Spleen (tissue), 11 donors: ENCODE data around the gene RNF212B. TPM values are rescaled to one million over a fixed set of nuclear protein-coding genes. Genes with fewer than 3 reads are reported as not detected.

ENCODE experiments used
- DNase-seq: peaks from one replicate; pipeline ENCODE4 v3.0.0-alpha.2; 2020
- H3K27ac ChIP-seq, 8 donors: fragments of 200-600 bp; sonication (generic) in 7 of 8; 1 replicate in 4 of 8; 2 replicates in 4 of 8; pipeline versions ENCODE4 v1.5.0 to v1.8.0; 2016 to 2021; ENCODE audit warnings: inconsistent platforms in 4 of 8, mild to moderate bottlenecking in 4 of 8, moderate library complexity in 1 of 8
- H3K27me3 ChIP-seq, 7 donors: fragments of 200-600 bp; sonication (generic) in 6 of 7; replicated peaks in 1 of 7; 1 replicate in 4 of 7; 2 replicates in 3 of 7; pipeline versions ENCODE4 v1.5.0 to v1.8.0; 2016 to 2021; ENCODE audit warnings: inconsistent platforms in 3 of 7, mild to moderate bottlenecking in 1 of 7
- H3K36me3 ChIP-seq, 6 donors: fragments of 200-600 bp; sonication (generic) in 5 of 6; 1 replicate in 4 of 6; 2 replicates in 2 of 6; pipeline versions ENCODE4 v1.5.0 to v1.8.0; 2016 to 2021; ENCODE audit warnings: inconsistent platforms in 2 of 6
- H3K4me1 ChIP-seq, 6 donors: fragments of 200-600 bp; sonication (generic) in 5 of 6; 1 replicate in 3 of 6; 2 replicates in 3 of 6; pipeline versions ENCODE4 v1.5.0 to v1.8.0; 2016 to 2021; ENCODE audit warnings: inconsistent platforms in 3 of 6
- H3K4me3 ChIP-seq, 8 donors: fragments of 200-600 bp; sonication (generic) in 7 of 8; 1 replicate in 4 of 8; 2 replicates in 4 of 8; pipeline versions ENCODE4 v1.5.0 to v1.8.0; 2016 to 2021; ENCODE audit warnings: inconsistent platforms in 4 of 8, mild to moderate bottlenecking in 4 of 8, moderate library complexity in 2 of 8
- H3K9me3 ChIP-seq, 8 donors: fragments of 200-600 bp; sonication (generic) in 7 of 8; 1 replicate in 4 of 8; 2 replicates in 4 of 8; pipeline versions ENCODE4 v1.5.0 to v1.8.0; 2016 to 2021; ENCODE audit warnings: inconsistent platforms in 4 of 8
- POLR2A ChIP-seq, 3 donors: fragments of 450-650 bp; IDR thresholded peaks; one replicate each; pipeline ENCODE4 v1.5.1; 2017; ENCODE audit warnings: antibody characterized with exemption in 3 of 3, mild to moderate bottlenecking in 1 of 3
- POLR2AphosphoS5 ChIP-seq, 3 donors: sonication (generic); formaldehyde crosslinking; IDR thresholded peaks; one replicate each; pipeline ENCODE4 v1.5.1; 2017; ENCODE audit warnings: antibody characterized with exemption in 3 of 3
- WGBS, 5 donors: extraction: QIAGEN DNeasy Blood & Tissue Kit in 3 of 5; methylation state at CpG; one replicate each; pipeline versions ENCODE4 v1.1.5 to v1.1.7; 2013 to 2018; 5-methylcytosine and 5-hydroxymethylcytosine counted together
- intact Hi-C: fragments of 100-400 bp; cut with DNase I; formaldehyde crosslinking; loops from one replicate; pipeline ENCODE4 v1.15.0; 2023; ENCODE audit warnings: low total_unique reads
- polyA plus RNA-seq, 3 donors: library from polyadenylated mRNA; stranded (reverse); fragments of 200-250 nt; gene quantifications; one replicate each; pipeline ENCODE4 v1.2.1, GENCODE V29; 2013
- total RNA-seq, 7 donors: library from RNA; depleted of rRNA in 3 of 7; stranded (reverse); fragments of >200 nt in 3 of 7; fragmentation: NEBNext Ultra II Directional in 4 of 7; extraction: Animal tissue kit (Norgen Biotek cat#: 25700) in 4 of 7; gene quantifications; one replicate each; pipeline versions ENCODE4 v1.1.0 to v1.2.1, GENCODE V29; 2016 to 2021
- TF ChIP-seq, protein P1 (sequence below), 11 experiments: fragments of 200-600 bp in 7 of 11; fragments of 450-650 bp in 4 of 11; sonication (generic) in 4 of 11; IDR thresholded peaks in 8 of 11; conservative IDR thresholded peaks in 3 of 11; 1 replicate in 7 of 11; 2 replicates in 4 of 11; pipeline versions ENCODE4 v1.4.0 to v1.8.0; 2016 to 2021; ENCODE audit warnings: antibody characterized with exemption in 11 of 11, inconsistent platforms in 4 of 11, mild to moderate bottlenecking in 1 of 11
- donor health status: healthy with polysubstance abuse.
- donor health status: DM: no; HTN: no; CAD: no; lungs with moderate emphysema.
- donor health status: DM: no; HTN: no; CAD: no.
- donor health status: Bipolar disorder and iron deficiency.
- donor health status: healthy.
- donor health status: DM: no; HTN: no; CAD: no.
- donor health status: DM: yes; HTN: yes; CAD: no.

The RNF212B gene
- total and polyA plus RNA-seq, 10 donors: not detected

DNA sequence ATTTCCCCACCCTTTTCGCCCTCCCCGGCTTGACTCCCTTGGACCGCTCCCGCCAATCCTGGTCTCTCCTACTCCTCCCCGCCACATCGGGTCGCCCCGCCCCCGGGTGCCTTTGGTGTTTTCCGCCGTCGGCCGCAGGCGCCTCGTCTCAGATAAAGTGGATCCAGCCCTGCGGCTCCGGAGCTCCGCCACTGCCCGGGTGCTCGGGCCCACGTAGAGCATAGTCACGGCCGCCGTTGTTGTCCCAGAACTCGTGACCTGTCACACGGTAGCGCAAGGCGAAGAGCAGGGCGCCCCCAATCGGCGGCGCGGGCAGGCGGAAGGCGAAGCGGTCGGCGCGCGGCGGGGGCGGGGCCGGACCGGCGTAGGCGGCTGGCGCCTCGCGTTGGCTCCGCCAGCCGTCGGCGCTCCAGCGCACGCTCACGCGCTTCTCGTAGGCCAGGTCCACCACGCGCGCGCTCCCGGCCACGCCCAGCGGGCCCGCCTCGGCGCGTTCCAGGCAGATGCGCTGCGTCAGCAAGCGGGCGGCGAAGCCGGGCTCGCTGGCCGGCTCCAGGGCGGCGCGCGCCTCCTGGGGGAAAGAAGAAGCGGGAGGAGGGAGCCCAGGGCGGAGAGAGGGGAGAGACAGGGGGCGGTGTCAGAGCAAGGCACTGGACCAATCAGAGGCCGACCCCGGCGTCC lies 63.7 kb downstream of the RNF212B start:
- intact Hi-C loops: no loop called here
- H3K4me1 ChIP-seq: peaks cover 15 to 61% (median 42%) of the 10 kb centered on the region in 6 donors
- no peaks in the 10 kb centered on the region for H3K9me3 ChIP-seq
- peak overlapping the region; percentile 93 to 98 (median 96) for H3K27ac ChIP-seq
- WGBS, 5 donors: 0 to 1% (median 1%) methylated on average over 30 to 87 of the region's 87 CpGs
- DNase-seq: peak; percentile 100
- peaks cover 0 to 29% (median 12%) of the 10 kb centered on the region in 6 donors for H3K36me3 ChIP-seq
- peak overlapping the region; percentile 72 to 92 (median 84) for H3K4me3 ChIP-seq
- no peaks in the 10 kb centered on the region for H3K27me3 ChIP-seq
- TF ChIP-seq POLR2A (IDR thresholded peaks at IDR 0.05): peak in 2 of 3 donors; percentile 23 to 35
- peak; percentile 90 to 94 (median 92) for TF ChIP-seq POLR2AphosphoS5 (IDR thresholded peaks at IDR 0.05)
- TF ChIP-seq, protein P1, sequence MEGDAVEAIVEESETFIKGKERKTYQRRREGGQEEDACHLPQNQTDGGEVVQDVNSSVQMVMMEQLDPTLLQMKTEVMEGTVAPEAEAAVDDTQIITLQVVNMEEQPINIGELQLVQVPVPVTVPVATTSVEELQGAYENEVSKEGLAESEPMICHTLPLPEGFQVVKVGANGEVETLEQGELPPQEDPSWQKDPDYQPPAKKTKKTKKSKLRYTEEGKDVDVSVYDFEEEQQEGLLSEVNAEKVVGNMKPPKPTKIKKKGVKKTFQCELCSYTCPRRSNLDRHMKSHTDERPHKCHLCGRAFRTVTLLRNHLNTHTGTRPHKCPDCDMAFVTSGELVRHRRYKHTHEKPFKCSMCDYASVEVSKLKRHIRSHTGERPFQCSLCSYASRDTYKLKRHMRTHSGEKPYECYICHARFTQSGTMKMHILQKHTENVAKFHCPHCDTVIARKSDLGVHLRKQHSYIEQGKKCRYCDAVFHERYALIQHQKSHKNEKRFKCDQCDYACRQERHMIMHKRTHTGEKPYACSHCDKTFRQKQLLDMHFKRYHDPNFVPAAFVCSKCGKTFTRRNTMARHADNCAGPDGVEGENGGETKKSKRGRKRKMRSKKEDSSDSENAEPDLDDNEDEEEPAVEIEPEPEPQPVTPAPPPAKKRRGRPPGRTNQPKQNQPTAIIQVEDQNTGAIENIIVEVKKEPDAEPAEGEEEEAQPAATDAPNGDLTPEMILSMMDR (IDR thresholded peaks at IDR 0.05 in 8 of 11, conservative IDR thresholded peaks at IDR 0.05 in 3 of 11): peak; percentile 15 to 93 (median 80)

DNA sequence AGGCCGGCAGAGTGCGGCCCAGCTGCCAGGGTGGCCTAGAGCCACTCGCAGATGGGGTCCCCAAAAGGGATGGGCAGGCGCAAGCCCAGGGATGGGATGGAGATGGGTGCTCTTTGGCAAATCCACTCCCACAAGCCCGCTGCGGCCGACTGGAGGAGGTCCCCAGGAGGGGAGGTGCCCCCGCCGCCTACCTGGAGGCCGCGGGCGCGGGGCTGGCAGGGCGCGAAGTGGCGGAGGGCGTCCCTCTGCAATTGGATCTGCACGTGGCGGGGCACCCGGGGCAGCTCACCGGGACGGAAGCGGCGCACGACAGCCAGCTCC lies 64.2 kb downstream of the RNF212B start:
- no peak for DNase-seq
- no peaks in the 10 kb centered on the region for H3K9me3 ChIP-seq
- WGBS, 5 donors: 0 to 1% (median 0%) methylated on average over 2 to 25 of the region's 25 CpGs
- peak in 2 of 3 donors; percentile 38 to 70 for TF ChIP-seq POLR2A (IDR thresholded peaks at IDR 0.05)
- TF ChIP-seq, protein P1 (IDR thresholded peaks at IDR 0.05 in 8 of 11, conservative IDR thresholded peaks at IDR 0.05 in 3 of 11): no peak
- peak in 1 of 3 donors; percentile 64 for TF ChIP-seq POLR2AphosphoS5 (IDR thresholded peaks at IDR 0.05)
- H3K27ac ChIP-seq: peak overlapping the region; percentile 93 to 98 (median 96)
- peak overlapping the region; percentile 72 to 92 (median 84) for H3K4me3 ChIP-seq
- intact Hi-C loops: no loop called here
- peaks cover 0 to 24% (median 11%) of the 10 kb centered on the region in 6 donors for H3K36me3 ChIP-seq
- peaks cover 15 to 66% (median 45%) of the 10 kb centered on the region in 6 donors for H3K4me1 ChIP-seq
- no peaks in the 10 kb centered on the region for H3K27me3 ChIP-seq

DNA sequence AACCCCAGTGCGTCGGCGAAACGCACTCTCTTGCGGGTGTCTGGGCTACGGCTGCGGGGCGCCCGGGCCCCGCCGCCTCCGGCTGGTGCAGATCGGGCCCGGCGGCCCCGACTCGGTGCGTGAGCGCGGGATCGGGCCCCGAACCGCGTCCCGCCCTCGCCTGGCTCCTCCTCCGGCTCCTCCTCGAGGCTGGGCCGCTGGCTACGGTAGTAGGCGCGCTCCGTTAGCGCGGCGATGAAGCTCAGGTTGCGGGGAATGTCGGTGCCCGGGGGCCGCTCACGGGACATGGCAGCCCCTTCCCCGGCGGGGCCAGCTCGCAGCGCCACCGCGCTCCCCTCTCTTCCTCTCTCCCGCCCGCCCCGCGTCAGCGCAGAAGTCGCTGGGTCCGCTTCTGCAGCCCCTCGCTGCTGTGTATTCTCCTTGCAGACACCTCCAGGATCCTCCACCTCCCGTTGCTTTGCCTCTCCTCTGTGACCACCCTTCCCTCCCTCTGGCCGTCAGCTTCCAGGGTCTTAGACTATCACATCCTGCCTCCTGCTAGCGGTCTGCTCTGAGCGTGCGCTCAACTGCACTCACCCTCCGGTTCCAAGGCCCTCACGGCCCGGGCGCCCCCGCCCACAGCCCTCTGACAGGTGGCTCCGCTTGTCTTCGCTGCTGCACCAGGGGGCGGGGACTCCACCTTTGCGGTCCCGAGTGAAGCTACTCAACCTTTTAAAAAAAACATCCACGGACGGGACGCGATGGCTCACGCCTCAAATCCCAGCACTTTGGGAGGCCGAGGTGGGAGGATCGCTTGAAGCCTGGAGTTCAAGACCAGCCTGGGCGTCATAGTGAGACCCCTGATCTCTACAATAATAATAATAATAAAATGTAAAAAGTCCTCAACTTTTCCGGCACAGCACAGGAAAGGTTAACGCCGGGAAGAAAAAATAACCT lies 64.8 kb downstream of the RNF212B start, which contains the start of gene PPP1R3E:
PPP1R3E (minus strand) TSS at position 570 of the 936 bp plus-strand sequence; CDS start at position 287, 283 bp downstream.
- Histone ChIP-seq H3K27ac (peak within 1 kb of the TSS; percentile 93 to 98 (median 96)), H3K9me3 (no peaks in the 10 kb centered on the region), H3K36me3 (peaks cover 0 to 17% (median 7%) of the 10 kb centered on the region in 6 donors), H3K4me1 (peaks cover 16 to 73% (median 51%) of the 10 kb centered on the region in 6 donors), H3K27me3 (no peaks in the 10 kb centered on the region), H3K4me3 (peak within 1 kb of the TSS; percentile 72 to 92 (median 84))
- DNase-seq: peak; percentile 97
- 2 to 3% (median 2%) methylated on average over 51 to 81 of the region's 81 CpGs for WGBS, 5 donors
- TF ChIP-seq, protein P1 (IDR thresholded peaks at IDR 0.05 in 8 of 11, conservative IDR thresholded peaks at IDR 0.05 in 3 of 11): no peak
- TF ChIP-seq POLR2A (IDR thresholded peaks at IDR 0.05) (peak in 1 of 3 donors; percentile 85), POLR2AphosphoS5 (IDR thresholded peaks at IDR 0.05) (peak; percentile 95 to 97 (median 96))
- intact Hi-C loops: no loop called here
